ENCODE results near the gene HEATR9. TPM values are rescaled to one million over a fixed set of nuclear protein-coding genes. Genes with fewer than 3 reads are reported as not detected.

Gene HEATR9
- total RNA-seq, 1 donor from 2014 or later: 0.17 TPM

GRCh38 chr17:35847633-35848373, 20.9 kb downstream of the HEATR9 start:
- intact Hi-C loops (cut with DNase I): no loop called here
- peak; percentile 20 for ATAC-seq

DNA sequence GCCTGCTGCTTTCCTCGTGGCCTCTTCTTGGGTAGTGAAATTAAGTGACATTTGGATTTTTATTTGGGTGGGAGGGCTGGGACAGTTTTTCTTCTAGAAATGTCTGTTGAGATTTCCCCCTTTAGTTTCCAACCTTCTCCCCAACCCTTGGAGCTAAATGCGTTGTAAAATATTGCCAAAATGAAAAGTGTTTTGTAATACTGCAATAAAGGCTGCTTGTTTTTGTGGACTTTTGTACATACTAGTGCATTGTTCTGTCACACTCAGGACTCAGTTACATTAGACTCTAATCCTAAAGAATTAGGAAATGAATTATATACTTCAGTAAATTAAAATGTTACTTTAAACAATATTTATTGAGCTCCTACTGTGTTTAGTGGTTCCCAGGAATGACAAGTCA, 21.7 kb downstream of the HEATR9 start:
- DNase-seq: no peak
- H3K9me3 ChIP-seq: no peaks in the 10 kb centered on the region
- H3K4me1 ChIP-seq: no peaks in the 10 kb centered on the region
- H3K36me3 ChIP-seq: peaks cover 82% of the 10 kb centered on the region
- intact Hi-C loops (cut with DNase I): no loop called here
- H3K4me3 ChIP-seq: no peak overlapping the region
- H3K27me3 ChIP-seq: no peaks in the 10 kb centered on the region
- no peak for ATAC-seq
- TF ChIP-seq, protein P1, sequence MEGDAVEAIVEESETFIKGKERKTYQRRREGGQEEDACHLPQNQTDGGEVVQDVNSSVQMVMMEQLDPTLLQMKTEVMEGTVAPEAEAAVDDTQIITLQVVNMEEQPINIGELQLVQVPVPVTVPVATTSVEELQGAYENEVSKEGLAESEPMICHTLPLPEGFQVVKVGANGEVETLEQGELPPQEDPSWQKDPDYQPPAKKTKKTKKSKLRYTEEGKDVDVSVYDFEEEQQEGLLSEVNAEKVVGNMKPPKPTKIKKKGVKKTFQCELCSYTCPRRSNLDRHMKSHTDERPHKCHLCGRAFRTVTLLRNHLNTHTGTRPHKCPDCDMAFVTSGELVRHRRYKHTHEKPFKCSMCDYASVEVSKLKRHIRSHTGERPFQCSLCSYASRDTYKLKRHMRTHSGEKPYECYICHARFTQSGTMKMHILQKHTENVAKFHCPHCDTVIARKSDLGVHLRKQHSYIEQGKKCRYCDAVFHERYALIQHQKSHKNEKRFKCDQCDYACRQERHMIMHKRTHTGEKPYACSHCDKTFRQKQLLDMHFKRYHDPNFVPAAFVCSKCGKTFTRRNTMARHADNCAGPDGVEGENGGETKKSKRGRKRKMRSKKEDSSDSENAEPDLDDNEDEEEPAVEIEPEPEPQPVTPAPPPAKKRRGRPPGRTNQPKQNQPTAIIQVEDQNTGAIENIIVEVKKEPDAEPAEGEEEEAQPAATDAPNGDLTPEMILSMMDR (IDR thresholded peaks at IDR 0.05): no peak
- H3K27ac ChIP-seq: no peak overlapping the region

More at GRCh38 chr17:35847633-35848373, 20.9 kb downstream of the HEATR9 start:
- TF ChIP-seq, protein P1 (IDR thresholded peaks at IDR 0.05): no peak
- Histone ChIP-seq H3K36me3 (peaks cover 74% of the 10 kb centered on the region), H3K4me1 (no peaks in the 10 kb centered on the region), H3K4me3 (no peak overlapping the region), H3K9me3 (no peaks in the 10 kb centered on the region), H3K27ac (no peak overlapping the region), H3K27me3 (no peaks in the 10 kb centered on the region)
- no peak for DNase-seq

DNA sequence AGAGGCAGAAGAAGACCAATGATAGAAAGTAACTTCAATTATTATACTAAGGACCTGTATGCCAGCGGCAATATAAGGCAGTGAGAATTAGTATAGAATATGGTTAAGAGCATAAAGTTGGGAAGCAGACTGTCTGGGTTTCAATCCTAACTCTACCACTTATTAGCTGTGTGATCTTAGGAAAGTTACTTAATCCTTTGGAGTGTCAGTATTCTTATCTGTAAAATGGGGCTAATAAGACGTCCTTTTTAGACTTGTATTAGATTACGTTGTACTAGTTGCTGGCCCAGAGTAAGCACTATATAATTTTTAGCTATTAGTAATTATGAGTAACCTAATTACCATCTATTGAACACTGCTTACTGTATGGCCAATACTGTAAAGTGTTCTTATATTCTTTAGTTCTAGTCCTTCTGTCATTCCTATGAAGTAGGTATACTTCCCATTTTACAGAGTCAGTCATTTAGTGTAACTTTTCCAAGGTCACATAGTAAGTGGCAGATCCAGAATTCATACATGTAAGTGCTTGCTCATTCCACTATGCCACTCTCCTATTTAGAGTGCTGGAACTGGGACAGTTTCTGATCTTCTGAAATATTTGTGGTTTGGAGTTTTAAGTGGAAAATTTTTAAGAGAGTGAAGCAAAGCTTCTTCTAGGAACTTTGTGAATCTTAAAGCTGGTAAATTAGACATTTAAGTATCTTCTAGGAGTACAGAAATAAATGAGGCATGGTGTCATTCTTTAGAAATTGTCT, 22.5 kb downstream of the HEATR9 start:
- intact Hi-C loops (cut with DNase I): no loop called here
- ATAC-seq (no peak), DNase-seq (no peak)
- Histone ChIP-seq H3K4me3 (no peak overlapping the region), H3K9me3 (no peaks in the 10 kb centered on the region), H3K27me3 (no peaks in the 10 kb centered on the region), H3K27ac (no peak overlapping the region), H3K4me1 (no peaks in the 10 kb centered on the region), H3K36me3 (peaks cover 90% of the 10 kb centered on the region)
- TF ChIP-seq, protein P1 (IDR thresholded peaks at IDR 0.05): no peak

GRCh38 chr17:35844547-35844946, 24.1 kb downstream of the HEATR9 start:
- no peaks in the 10 kb centered on the region for H3K27me3 ChIP-seq
- DNase-seq (no peak), ATAC-seq (no peak)
- H3K36me3 ChIP-seq: peaks cover 97% of the 10 kb centered on the region
- no peak overlapping the region for H3K27ac ChIP-seq
- intact Hi-C loops (cut with DNase I): no loop called here
- TF ChIP-seq, protein P1 (IDR thresholded peaks at IDR 0.05): no peak
- no peaks in the 10 kb centered on the region for H3K9me3 ChIP-seq
- H3K4me1 ChIP-seq: no peaks in the 10 kb centered on the region
- H3K4me3 ChIP-seq: no peak overlapping the region

- H3K36me3 ChIP-seq: peaks cover 99% of the 10 kb centered on the region
- intact Hi-C loops (cut with DNase I): no loop called here
Measured at GRCh38 chr17:35843698-35844097, 25.0 kb downstream of the HEATR9 start.

More at GRCh38 chr17:35843698-35844097, 25.0 kb downstream of the HEATR9 start:
- Histone ChIP-seq H3K4me3 (no peak overlapping the region), H3K27me3 (no peaks in the 10 kb centered on the region), H3K9me3 (no peaks in the 10 kb centered on the region), H3K4me1 (no peaks in the 10 kb centered on the region), H3K27ac (no peak overlapping the region)
- DNase-seq (no peak), ATAC-seq (no peak)
- TF ChIP-seq, protein P1 (IDR thresholded peaks at IDR 0.05): no peak
